WI38 (cell line): ENCODE data around the gene RPS15A.

Experiments used
- H3K4me3 ChIP-seq: 2 replicates; pipeline ENCODE4 v1.5.1; 2011; ENCODE audit warnings: low read depth, mild to moderate bottlenecking, control low read depth, low read length
- TF ChIP-seq, protein P1 (sequence below): IDR thresholded peaks from 2 replicates; pipeline ENCODE4 v1.5.1; 2012; ENCODE audit warnings: low read depth, mild to moderate bottlenecking, control low read depth, low read length

RPS15A gene

DNA sequence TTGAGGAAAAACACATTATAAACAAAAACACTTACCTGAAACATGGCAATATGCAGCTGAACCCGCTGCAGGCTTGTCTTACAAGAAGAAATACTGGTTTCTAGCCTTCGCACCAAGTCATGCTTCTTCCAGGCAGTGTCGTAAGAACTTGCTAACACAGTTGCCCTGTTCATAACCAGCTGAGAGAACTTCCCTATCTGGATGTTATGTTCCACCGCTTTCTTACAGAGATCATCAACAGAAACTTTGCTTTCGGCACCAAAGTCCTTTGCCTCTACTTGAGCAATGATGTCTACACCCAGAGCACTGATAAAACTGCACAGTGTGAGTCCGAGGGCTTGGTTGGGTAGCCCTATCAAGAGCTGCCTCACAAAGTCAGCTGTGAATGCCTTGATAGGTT, 39.1 kb upstream of the RPS15A start:
- no peak overlapping the region for H3K4me3 ChIP-seq
- TF ChIP-seq, protein P1, sequence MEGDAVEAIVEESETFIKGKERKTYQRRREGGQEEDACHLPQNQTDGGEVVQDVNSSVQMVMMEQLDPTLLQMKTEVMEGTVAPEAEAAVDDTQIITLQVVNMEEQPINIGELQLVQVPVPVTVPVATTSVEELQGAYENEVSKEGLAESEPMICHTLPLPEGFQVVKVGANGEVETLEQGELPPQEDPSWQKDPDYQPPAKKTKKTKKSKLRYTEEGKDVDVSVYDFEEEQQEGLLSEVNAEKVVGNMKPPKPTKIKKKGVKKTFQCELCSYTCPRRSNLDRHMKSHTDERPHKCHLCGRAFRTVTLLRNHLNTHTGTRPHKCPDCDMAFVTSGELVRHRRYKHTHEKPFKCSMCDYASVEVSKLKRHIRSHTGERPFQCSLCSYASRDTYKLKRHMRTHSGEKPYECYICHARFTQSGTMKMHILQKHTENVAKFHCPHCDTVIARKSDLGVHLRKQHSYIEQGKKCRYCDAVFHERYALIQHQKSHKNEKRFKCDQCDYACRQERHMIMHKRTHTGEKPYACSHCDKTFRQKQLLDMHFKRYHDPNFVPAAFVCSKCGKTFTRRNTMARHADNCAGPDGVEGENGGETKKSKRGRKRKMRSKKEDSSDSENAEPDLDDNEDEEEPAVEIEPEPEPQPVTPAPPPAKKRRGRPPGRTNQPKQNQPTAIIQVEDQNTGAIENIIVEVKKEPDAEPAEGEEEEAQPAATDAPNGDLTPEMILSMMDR, result no peak

DNA sequence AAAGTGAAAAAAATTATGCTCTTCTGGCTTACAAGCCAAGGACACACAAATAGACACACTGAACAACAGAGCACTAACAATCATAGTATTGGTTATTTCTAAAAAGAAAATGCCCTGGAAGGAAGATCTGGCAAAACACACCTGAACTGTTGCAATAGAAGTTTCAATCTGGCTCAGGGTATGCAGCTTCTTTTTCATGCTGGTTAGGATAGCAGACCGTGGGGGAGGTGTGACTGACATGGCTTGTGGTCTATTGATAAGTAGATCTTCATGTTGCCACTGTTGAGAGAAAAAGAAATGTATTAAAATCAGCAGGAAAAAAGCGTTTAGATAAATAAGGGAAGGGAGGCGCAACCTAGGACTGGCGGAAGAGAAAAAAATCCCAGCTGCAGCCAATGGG, 37.8 kb upstream of the RPS15A start:
- H3K4me3 ChIP-seq, result no peak overlapping the region
- TF ChIP-seq, protein P1, result no peak

DNA sequence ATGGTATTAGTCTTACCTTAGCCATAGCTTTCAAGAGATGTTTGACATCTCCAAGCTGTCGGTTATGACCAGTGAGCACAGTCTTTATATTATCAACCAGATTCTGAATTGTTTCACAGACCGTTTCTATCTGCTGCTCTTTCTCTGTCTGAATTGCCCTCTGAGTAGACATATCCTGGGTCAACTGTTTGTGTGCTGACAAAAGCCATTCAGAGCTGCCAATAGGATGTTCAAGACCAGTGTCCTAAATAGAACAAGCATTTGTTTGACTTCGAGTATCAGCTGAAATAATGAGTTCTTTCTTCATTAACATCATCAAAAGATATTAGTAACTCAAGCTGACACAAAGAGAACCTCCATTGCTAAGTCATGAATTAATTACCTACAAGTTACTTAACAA, 26.2 kb upstream of the RPS15A start:
- TF ChIP-seq, protein P1, result no peak
- H3K4me3 ChIP-seq, result no peak overlapping the region

DNA sequence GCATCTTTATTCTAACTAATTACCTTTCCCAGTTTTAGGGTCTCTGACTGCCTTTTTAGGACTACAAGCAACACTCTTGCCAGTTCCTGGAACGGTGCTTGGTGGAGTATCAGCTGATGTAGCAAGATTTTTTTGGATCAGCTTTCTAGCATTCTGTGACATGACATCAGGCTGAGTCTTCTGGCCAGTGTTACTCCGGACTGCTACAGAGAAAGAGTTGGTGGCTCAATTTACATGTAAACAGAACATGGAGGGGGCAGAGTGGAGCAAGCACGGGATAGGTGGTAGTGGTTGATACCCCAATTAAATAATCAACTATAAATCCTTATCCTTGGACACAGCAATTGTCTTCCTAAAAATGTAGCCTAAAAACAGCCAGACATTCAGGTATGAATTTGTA, 21.8 kb upstream of the RPS15A start:
- no peak overlapping the region for H3K4me3 ChIP-seq
- TF ChIP-seq, protein P1, result no peak

DNA sequence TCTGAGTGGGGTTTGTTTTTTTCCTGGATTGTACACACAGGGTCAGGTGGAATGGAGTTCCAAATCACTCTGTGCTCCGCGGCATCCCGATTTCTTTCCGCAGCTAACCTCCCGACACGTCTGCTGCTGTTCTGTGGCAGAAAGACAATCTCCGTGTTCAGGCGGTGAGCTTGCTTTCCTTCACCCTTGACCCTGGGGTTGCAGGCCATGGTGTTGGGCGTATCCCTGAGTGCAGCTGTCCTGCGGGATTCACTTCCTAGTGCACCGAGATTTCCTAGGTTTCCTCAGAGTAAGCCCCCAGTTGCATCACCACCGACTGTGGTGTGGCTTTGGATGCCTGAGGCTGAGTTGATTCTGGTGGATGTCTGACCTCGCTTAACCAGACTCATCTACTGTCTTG, 19.0 kb upstream of the RPS15A start:
- TF ChIP-seq, protein P1, result no peak
- H3K4me3 ChIP-seq, result no peak overlapping the region

DNA sequence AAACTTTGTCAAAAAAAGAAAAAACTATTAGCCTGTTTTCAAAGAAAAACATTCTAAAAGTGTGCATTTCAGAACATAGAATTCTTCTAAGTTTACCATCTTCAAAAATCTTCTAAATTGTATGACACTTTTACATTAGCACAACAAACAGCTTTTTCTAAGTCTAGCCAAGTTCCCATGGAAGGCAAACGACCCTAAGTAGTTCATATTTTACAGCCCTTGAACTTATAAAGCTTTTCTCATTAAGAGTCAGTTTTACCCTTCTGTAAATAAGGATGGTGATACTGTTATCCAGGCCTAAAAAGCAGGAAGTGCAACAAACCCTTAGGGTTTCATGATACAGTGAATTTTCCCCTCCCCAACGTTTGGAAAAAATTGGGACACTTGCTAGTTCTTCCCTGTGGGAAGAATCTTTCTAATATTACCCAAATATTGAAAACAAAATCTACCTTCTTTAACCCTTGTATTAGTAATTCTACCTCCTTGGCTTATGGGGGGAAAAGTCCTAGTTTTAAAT, 15.2 kb upstream of the RPS15A start:
- TF ChIP-seq, protein P1, result no peak
- H3K4me3 ChIP-seq, result no peak overlapping the region

DNA sequence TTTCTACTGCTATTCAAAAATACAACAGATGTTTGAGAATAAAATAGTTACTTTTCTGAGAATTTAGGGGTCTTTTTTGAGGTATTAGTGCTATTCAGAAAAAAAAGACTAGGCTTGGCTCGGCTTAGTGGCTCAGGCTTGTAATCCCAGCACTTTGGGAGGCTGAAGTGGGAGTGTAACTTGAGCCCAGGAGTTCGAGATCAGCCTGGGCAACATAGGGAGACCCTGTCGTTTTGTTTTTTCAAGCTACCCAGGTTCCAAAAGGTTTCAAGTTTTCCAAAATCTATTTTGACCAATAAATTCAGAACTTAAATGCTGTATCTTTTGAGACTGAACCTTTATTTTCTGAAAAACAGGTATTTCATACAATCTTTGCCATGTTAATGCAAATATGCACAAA, 14.4 kb upstream of the RPS15A start:
- TF ChIP-seq, protein P1, result no peak
- no peak overlapping the region for H3K4me3 ChIP-seq
